CMK (cell line): Measurements from ENCODE around the gene AP1M1.
"Not testable (repeated sequence)": the region's sequence is repeated elsewhere in the genome, so short reads cannot be mapped to it uniquely, and the experiment has no call there.

Source experiments
- DNase-seq: peaks from one replicate; pipeline ENCODE4 v3.0.0-alpha.2; 2010; ENCODE audit warnings: low read depth

The AP1M1 gene

GRCh38 chr19:16197622-16198369 is at the start of gene AP1M1:
Gene AP1M1, plus strand, starts transcription at chr19:16197911. Its CDS starts 116 bp downstream, at chr19:16198027.
- DNase-seq, result peak; percentile 96

GRCh38 chr19:16148443-16149229 is 49.1 kb upstream of the AP1M1 start:
- DNase-seq, result no peak

- peak; percentile 43 for DNase-seq
Measured at GRCh38 chr19:16153582-16154336, 44.0 kb upstream of the AP1M1 start.

GRCh38 chr19:16154557-16154956 is 43.2 kb upstream of the AP1M1 start:
- no peak for DNase-seq

- DNase-seq, result no peak
Measured at GRCh38 chr19:16155128-16155527, 42.6 kb upstream of the AP1M1 start.

- DNase-seq, result no peak
Measured at GRCh38 chr19:16156904-16157303, 40.8 kb upstream of the AP1M1 start.

- no peak for DNase-seq
Measured at GRCh38 chr19:16157601-16158000, 40.1 kb upstream of the AP1M1 start.

GRCh38 chr19:16159655-16160054 is 38.1 kb upstream of the AP1M1 start:
- DNase-seq, result no peak

- DNase-seq, result no peak
Measured at GRCh38 chr19:16160445-16160942, 37.2 kb upstream of the AP1M1 start.

GRCh38 chr19:16160943-16161560 is 36.7 kb upstream of the AP1M1 start:
- DNase-seq, result no peak

- no peak for DNase-seq
Measured at GRCh38 chr19:16161840-16162239, 35.9 kb upstream of the AP1M1 start.

- no peak for DNase-seq
Measured at GRCh38 chr19:16164222-16164890, 33.4 kb upstream of the AP1M1 start.

GRCh38 chr19:16166417-16166816 is 31.3 kb upstream of the AP1M1 start:
- no peak for DNase-seq

- DNase-seq, result no peak
Measured at GRCh38 chr19:16167055-16167454, 30.7 kb upstream of the AP1M1 start.

- peak; percentile 91 for DNase-seq
Measured at GRCh38 chr19:16168465-16169081, 29.1 kb upstream of the AP1M1 start.

GRCh38 chr19:16170134-16170533 is 27.6 kb upstream of the AP1M1 start:
- no peak for DNase-seq

- DNase-seq, result no peak
Measured at GRCh38 chr19:16175954-16176353, 21.8 kb upstream of the AP1M1 start.

- DNase-seq, result not testable (repeated sequence)
Measured at GRCh38 chr19:16178866-16179265, 18.8 kb upstream of the AP1M1 start.

GRCh38 chr19:16180611-16181010 is 17.1 kb upstream of the AP1M1 start:
- no peak for DNase-seq

- no peak for DNase-seq
Measured at GRCh38 chr19:16184665-16185122, 13.0 kb upstream of the AP1M1 start.
